HG03565 (cell line): Measurements from ENCODE around the gene PSMG3.

ENCODE experiments used
- ATAC-seq: cut with Tn5 transposase; IDR thresholded peaks from one replicate; pipeline ENCODE4 v1.9.1; 2021; ENCODE audit warnings: mild to moderate bottlenecking, moderate library complexity; ENCODE audit not compliant: unreplicated experiment

PSMG3 gene, protein sequence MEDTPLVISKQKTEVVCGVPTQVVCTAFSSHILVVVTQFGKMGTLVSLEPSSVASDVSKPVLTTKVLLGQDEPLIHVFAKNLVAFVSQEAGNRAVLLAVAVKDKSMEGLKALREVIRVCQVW

GRCh38 chr7:1569833-1570632, at the start of gene PSMG3:
Gene PSMG3 (minus strand): TSS chr7:1570032. CDS start chr7:1569339, 693 bp downstream.
- ATAC-seq: peak; percentile 68

DNA sequence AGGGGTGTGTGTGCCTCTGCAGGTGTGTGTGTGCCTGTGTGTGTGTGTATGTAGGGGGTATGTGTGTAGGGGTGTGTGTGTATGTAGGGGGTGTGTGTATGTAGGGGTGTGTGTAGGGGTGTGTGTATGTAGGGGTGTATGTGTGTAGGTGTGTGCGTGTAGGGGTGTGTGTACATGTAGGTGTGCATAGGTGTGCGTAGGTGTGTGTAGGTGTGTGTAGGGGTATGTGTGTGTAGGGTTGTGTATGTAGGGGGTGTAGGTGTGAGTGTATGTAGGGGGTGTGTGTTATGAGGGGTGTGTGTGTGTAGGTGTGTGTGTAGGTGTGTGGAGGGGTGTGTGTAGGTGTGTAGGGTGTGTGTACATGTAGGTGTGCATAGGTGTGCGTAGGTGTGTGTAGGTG, 48.6 kb upstream of the PSMG3 start:
- no peak for ATAC-seq

GRCh38 chr7:1617957-1618356, 48.1 kb upstream of the PSMG3 start:
- ATAC-seq: no peak

GRCh38 chr7:1616741-1617140, 46.9 kb upstream of the PSMG3 start:
- no peak for ATAC-seq

GRCh38 chr7:1611708-1612241, 41.9 kb upstream of the PSMG3 start:
- ATAC-seq: no peak

DNA sequence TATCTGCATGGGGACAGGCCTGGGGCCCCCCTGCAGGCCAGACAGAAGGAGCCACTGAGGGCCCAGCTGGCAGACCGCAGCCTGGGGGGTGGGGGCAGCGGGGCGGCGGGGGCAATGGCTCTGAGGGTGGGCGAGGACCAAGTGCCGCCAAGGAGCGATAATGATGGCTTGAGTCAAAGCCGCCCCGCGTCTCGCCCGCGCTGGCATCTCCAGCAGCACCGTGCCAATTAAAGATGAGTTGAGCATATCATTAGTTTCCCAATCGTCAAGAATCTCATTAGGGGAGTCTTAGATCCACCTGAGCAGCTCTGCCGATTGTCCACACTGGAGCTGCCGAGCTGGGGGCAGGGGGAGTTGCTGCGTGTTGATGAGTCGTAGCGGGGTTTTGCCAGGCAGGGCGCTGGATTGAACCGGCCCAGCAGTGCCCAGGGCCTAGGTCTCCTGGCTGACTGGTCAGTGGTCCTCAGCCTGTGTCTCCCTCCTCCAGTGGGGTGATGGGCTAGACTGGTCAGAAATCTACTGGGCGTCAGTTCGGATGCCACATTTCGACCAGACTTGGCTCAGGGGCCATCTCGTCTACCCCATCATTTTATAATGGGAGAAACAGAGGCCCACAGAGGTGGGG, 41.0 kb upstream of the PSMG3 start:
- ATAC-seq: no peak

DNA sequence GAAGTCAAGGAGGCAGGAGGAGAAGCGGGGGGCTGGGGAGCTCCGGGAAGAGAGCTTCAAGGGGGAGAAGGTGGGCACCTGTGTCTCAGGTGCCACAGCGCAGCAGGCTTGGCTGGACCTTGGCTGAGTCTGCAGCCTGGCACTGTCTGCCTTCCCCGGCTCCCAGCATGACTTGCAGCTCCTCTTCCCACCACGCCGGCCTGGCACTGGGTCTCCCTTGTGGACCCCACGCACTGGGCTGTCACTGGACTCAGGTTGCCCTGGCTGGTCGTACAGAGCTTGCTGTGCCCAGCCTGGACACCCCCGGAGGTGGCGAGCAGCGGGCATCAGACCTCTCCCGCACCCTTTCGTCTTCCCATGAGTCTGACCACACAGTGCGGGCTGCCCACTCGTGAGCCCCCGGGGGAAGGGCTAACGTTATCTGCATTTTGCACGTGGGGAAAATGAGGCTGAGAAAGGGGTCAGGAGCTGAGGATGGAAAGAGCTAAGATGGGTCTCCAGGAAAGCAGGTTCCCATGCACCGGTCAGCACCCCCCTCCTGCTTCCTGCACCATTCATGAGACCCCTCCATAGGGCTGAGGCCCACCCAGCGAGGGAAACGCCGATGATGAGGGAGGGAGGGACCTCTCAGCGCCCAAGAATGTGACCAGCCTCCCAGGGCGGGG, 40.3 kb upstream of the PSMG3 start:
- ATAC-seq: no peak

DNA sequence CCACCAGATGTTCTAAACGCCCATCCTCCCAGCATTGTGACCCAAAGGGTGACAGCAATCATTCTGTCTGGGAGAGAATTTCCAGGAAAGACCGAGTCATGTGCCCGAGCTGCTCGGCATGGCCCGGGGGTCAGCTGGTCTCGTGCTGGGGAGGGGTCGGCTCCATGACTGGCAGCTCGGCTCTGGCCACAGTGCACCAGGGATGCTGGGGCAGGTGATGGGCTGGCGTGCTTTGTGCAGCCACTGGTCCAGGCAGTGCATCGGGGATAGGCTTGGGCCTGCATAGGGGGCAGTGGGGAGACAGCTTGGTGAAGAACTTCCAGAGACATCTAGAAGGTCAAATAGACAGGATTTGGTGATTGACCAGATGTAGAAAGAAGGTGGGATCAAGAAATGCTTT, 39.2 kb upstream of the PSMG3 start:
- ATAC-seq: no peak

DNA sequence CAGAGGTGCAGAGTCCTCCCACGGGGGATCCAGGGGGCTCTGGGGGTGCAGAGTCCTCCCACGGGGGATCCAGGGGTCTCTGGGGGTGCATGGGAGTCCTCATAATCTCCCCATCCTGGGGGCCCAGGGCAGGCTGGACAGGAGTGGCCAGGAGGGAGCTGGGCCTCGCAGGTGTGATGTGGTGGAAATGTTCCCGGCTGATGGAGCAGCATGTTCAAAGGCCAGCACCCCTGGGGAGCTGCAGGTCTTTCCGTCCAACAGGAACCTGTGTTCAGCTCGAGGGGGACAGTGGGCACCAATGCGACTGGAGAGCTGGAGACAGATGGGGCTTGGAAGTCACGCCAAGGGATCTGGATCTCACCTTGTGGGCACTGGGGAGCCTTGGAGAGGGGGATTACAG, 38.5 kb upstream of the PSMG3 start:
- no peak for ATAC-seq

GRCh38 chr7:1607696-1608095, 37.9 kb upstream of the PSMG3 start:
- no peak for ATAC-seq

- no peak for ATAC-seq
Measured at GRCh38 chr7:1607001-1607400, 37.2 kb upstream of the PSMG3 start.

- no peak for ATAC-seq
Measured at GRCh38 chr7:1604383-1604782, 34.6 kb upstream of the PSMG3 start.

DNA sequence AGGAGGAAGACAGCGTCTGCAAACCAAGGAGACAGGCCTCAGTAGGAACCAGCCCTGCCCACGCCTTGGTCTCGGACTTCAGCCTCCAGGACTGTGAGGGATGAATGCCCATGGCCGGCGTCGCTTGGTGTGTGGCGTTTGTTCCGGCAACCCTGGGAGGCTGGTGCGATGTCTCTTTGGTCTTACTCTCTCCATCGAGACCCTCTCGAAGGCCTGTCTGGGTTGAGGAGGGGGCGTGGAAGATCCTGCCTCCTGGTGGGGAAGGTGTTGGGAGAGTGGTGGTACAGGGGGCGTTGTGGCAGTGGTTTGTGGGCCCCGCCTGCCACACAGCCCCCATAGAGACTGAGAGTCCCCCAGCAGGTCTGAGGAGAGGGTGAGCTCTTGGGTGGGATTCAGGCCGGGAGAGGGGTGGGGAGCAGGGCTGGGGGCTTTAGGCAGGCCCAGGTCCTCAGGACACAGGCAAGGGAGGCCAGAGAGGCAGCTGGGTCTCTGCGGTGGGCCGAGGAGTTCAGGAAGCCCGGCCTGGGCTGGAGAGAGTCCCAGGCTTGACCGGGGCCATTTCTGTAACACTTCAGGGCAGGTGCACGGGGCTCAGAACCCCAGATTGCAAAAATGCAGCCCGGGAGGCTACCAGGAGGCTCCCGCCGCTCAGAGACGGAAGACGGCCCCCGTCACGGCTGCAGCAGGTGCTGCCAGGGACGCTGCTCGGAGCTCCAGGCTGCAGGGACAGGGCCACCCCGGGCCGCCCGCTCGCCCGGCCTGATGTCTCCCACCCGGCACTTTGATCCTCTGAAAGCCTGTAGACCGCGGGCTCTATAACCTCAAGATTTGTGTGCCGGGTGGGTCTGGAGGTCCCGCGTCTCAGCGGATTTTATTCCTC, 33.8 kb upstream of the PSMG3 start:
- ATAC-seq: no peak

- no peak for ATAC-seq
Measured at GRCh38 chr7:1602386-1602785, 32.6 kb upstream of the PSMG3 start.

- no peak for ATAC-seq
Measured at GRCh38 chr7:1601956-1602355, 32.1 kb upstream of the PSMG3 start.

GRCh38 chr7:1599640-1600395, 30.0 kb upstream of the PSMG3 start:
- no peak for ATAC-seq

GRCh38 chr7:1598961-1599639, 29.3 kb upstream of the PSMG3 start:
- ATAC-seq: no peak

- ATAC-seq: no peak
Measured at GRCh38 chr7:1598286-1598685, 28.5 kb upstream of the PSMG3 start.

DNA sequence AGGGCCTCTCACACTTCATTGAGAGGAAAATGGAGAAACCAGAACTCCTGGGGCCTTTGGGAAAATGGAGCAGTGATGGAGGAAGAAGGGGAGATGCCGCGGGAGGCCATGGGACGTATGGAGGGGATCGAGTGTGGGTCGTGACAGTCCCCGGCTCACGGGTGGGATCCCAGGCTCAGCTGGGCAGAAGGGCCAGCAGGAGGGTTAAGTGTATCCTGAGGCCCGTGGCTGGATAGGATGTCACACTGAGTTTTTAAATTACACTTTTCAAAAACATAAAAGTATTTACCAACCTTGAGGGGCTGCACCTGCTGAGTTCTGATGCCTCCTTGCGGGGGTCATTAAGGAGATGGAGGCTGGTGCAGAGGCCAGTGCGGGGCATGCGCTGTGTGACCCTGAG, 28.0 kb upstream of the PSMG3 start:
- ATAC-seq: no peak
